Endothelial cell of umbilical vein (primary cell): ENCODE measurements around the gene FBXL17. TPM values are rescaled to one million over a fixed set of nuclear protein-coding genes. Genes with fewer than 3 reads are reported as not detected.

Experiments used
- BruUV-seq: library from RNA; stranded (reverse); fragments of 400-500 nt; replicated peaks from 2 replicates; lab custom pipeline; 2021; lab: Mats Ljungman, UMichigan
- CTCF ChIA-PET: fragments of 300-600, 350-600 bp; sonication (Branson Sonifier 250); formaldehyde crosslinking; loops from one replicate; lab custom pipeline; 2021; ENCODE audit warnings: antibody characterized with exemption, inconsistent platforms; lab: Charles Lee
- POLR2A ChIA-PET: fragments of 300-600, 350-600 bp; sonication (Branson Sonifier 250); formaldehyde crosslinking; loops from one replicate; lab custom pipeline; 2021; ENCODE audit warnings: antibody characterized with exemption, inconsistent platforms; lab: Charles Lee
- DNase-seq: peaks from one replicate; pipeline ENCODE4 v3.0.0-alpha.2; 2011; ENCODE audit warnings: low read depth, low spot score
- FAIRE-seq: peaks from 2 replicates; lab custom pipeline; 2011; peaks lifted over from hg19 to GRCh38; lab: Jason Lieb, UNC
- H2AFZ ChIP-seq: 2 replicates; pipeline ENCODE4 v1.6.0; 2012; ENCODE audit warnings: low read depth, low read length, control low read depth, inconsistent platforms
- H3K27ac ChIP-seq: 2 replicates; pipeline ENCODE4 v1.5.1; 2011; ENCODE audit warnings: low read depth, mild to moderate bottlenecking, control low read depth, low read length, moderate library complexity; ENCODE audit not compliant: insufficient read depth
- H3K27me3 ChIP-seq, 2 experiments: 2 replicates each; pipeline versions ENCODE4 v1.6.0 to v1.6.1; 2011; ENCODE audit warnings: low read length in 2 of 2, mixed read lengths in 1 of 2; ENCODE audit not compliant: control insufficient read depth in 2 of 2, insufficient read depth in 2 of 2
- H3K36me3 ChIP-seq, 2 experiments: 2 replicates in 1 of 2; 3 replicates in 1 of 2; pipeline ENCODE4 v1.5.1; 2011; ENCODE audit warnings: low read length in 2 of 2, mild to moderate bottlenecking in 1 of 2, moderate library complexity in 1 of 2; ENCODE audit not compliant: control insufficient read depth in 2 of 2, insufficient read depth in 2 of 2; ENCODE audit errors: extremely low read depth in 1 of 2
- H3K4me1 ChIP-seq: 3 replicates; pipeline ENCODE4 v1.5.1; 2011; ENCODE audit warnings: mild to moderate bottlenecking, low read length; ENCODE audit not compliant: control insufficient read depth, insufficient read depth; ENCODE audit errors: extremely low read depth
- H3K4me2 ChIP-seq: 2 replicates; pipeline ENCODE4 v1.6.1; 2011; ENCODE audit warnings: low read length, control low read depth, mixed read lengths; ENCODE audit not compliant: insufficient read depth
- H3K4me3 ChIP-seq, 3 experiments: fragments of 200-600 bp in 1 of 3; sonication (generic), shearing (Covaris generic) in 1 of 3; replicated peaks in 1 of 3; 2 replicates each; pipeline ENCODE4 v1.5.1; 2011 to 2016; ENCODE audit warnings: control low read depth in 3 of 3, low read length in 3 of 3, mild to moderate bottlenecking in 2 of 3, inconsistent platforms in 1 of 3, low read depth in 1 of 3, moderate library complexity in 1 of 3; ENCODE audit not compliant: insufficient read depth in 1 of 3
- H3K79me2 ChIP-seq: 2 replicates; pipeline ENCODE4 v1.6.0; 2012; ENCODE audit warnings: low read length, inconsistent platforms; ENCODE audit not compliant: control insufficient read depth, insufficient read depth
- H3K9ac ChIP-seq: replicated peaks from 2 replicates; pipeline ENCODE3; 2011; ENCODE audit warnings: low read length, control low read depth; ENCODE audit not compliant: insufficient read depth; ENCODE audit errors: extremely low read depth
- H3K9me1 ChIP-seq: replicated peaks from 3 replicates; pipeline ENCODE4 v1.6.0; 2011; ENCODE audit warnings: mild to moderate bottlenecking, low read length; ENCODE audit not compliant: control insufficient read depth, insufficient read depth; ENCODE audit errors: extremely low read depth
- H3K9me3 ChIP-seq: replicated peaks from 2 replicates; pipeline ENCODE4 v1.5.1; 2012; ENCODE audit warnings: low read length, inconsistent platforms; ENCODE audit not compliant: control insufficient read depth, insufficient read depth
- H4K20me1 ChIP-seq: replicated peaks from 2 replicates; pipeline ENCODE3; 2011; ENCODE audit warnings: mild to moderate bottlenecking, low read length; ENCODE audit not compliant: control insufficient read depth, insufficient read depth; ENCODE audit errors: extremely low read depth
- EZH2 ChIP-seq: IDR thresholded peaks from 2 replicates; pipeline ENCODE4 v1.6.1; 2012; ENCODE audit warnings: borderline replicate concordance, low read depth, mild to moderate bottlenecking, moderate library complexity, low read length, inconsistent platforms; ENCODE audit not compliant: severe bottlenecking
- GATA2 ChIP-seq: IDR thresholded peaks from 2 replicates; pipeline ENCODE4 v1.7.0; 2011; ENCODE audit warnings: low read depth, mild to moderate bottlenecking, moderate library complexity, mixed read lengths, low read length; ENCODE audit not compliant: insufficient read length, insufficient read depth
- JUN ChIP-seq: IDR thresholded peaks from 2 replicates; pipeline ENCODE4 v1.6.1; 2011; ENCODE audit warnings: borderline replicate concordance, low read depth; ENCODE audit not compliant: insufficient read length, insufficient read depth
- MYC ChIP-seq: IDR thresholded peaks from one replicate; pipeline ENCODE4 v1.6.1; 2011; ENCODE audit warnings: mild to moderate bottlenecking, low read depth, low read length
- POLR2A ChIP-seq: IDR thresholded peaks from 2 replicates; pipeline ENCODE4 v1.6.1; 2012; ENCODE audit warnings: low read depth, mild to moderate bottlenecking, control low read depth, low read length
- POLR2AphosphoS5 ChIP-seq: IDR thresholded peaks from 2 replicates; pipeline ENCODE4 v1.6.1; 2012; ENCODE audit warnings: low read depth, mild to moderate bottlenecking, control low read depth, low read length, moderate library complexity; ENCODE audit not compliant: insufficient read depth
- dilution Hi-C: fragments of 300-500 bp; cut with MboI; formaldehyde crosslinking; loops from one replicate; pipeline ENCODE4 v1.15.0; 2019; ENCODE audit warnings: low sequenced_read_pairs; ENCODE audit not compliant: extremely low pct_ligation_motif_present
- intact Hi-C: fragments of 100-400 bp; cut with micrococcal nuclease; formaldehyde crosslinking; loops from one replicate; pipeline ENCODE4 v1.10.0; 2022
- polyA plus RNA-seq, 4 experiments: library from polyadenylated mRNA; depleted of rRNA in 3 of 4; stranded (reverse) in 3 of 4; unstranded in 1 of 4; fragments of >200 nt; gene quantifications; 2 replicates each; pipeline versions ENCODE4 v1.2.1 to v1.2.3, GENCODE V29; 2011 to 2012; ENCODE audit warnings: missing spikeins in 1 of 4
- total RNA-seq: library from RNA; stranded (reverse); gene quantifications from 2 replicates; pipeline ENCODE4 v1.2.3, GENCODE V29; 2021
- TF ChIP-seq, protein P1 (sequence below): IDR thresholded peaks from 2 replicates; pipeline ENCODE4 v1.6.1; 2011; ENCODE audit not compliant: insufficient read depth, insufficient read length
- TF ChIP-seq, protein P2 (sequence below), 2 donors: IDR thresholded peaks; 1 replicate in 1 of 2; 2 replicates in 1 of 2; pipeline ENCODE4 v1.5.1; 2011; ENCODE audit warnings: low read length in 2 of 2, mild to moderate bottlenecking in 2 of 2, moderate library complexity in 2 of 2, control low read depth in 1 of 2, inconsistent platforms in 1 of 2, low read depth in 1 of 2; ENCODE audit not compliant: insufficient read depth in 1 of 2; ENCODE audit errors: extremely low read depth in 1 of 2

The FBXL17 gene
- total and polyA plus RNA-seq, 2 donors (not counting 3 experiments of a cell fraction or from before 2014, with no cell fraction given) = 2.7 to 8.8 TPM

DNA sequence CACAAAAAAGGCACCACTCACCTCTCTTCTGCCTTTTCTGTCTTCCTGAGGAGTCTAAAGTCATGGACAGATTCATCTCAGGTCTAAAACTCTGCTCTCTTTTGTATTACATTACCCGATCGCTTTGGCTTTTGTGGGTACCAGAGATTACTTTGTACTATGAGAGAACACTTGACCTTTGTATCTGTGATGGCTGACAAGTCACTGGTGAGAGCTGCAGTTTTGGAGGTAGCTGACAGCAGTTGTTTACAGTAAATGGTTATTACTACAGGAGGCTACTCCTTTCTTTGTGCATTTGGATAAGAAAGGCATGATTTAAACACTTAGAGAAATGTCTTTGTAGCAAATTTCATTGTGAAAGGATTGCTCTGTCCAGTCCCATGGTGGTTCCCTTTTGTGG is 307.3 kb downstream of the FBXL17 start:
- H3K27ac ChIP-seq = no peak overlapping the region
- dilution Hi-C loops (no loop called here), intact Hi-C loops (no loop called here)
- no peaks in the 10 kb centered on the region for H3K27me3 ChIP-seq
- no peak for DNase-seq
- no peaks in the 10 kb centered on the region for H3K9me3 ChIP-seq
- ChIA-PET CTCF (interaction anchor here (1.9 kb wide), 1 partner anchor 22 kb away, joined by 5 read pairs; no protein-coding TSS in a partner anchor), POLR2A (no interaction called here)
- H4K20me1 ChIP-seq = no peaks in the 10 kb centered on the region
- no peak for FAIRE-seq
- no peak overlapping the region for H3K9ac ChIP-seq
- H3K36me3 ChIP-seq = no peaks in the 10 kb centered on the region
- BruUV-seq = no TSS peak
- TF ChIP-seq POLR2A (no peak), EZH2 (no peak), GATA2 (no peak), MYC (no peak), JUN (no peak)
- TF ChIP-seq, protein P1, sequence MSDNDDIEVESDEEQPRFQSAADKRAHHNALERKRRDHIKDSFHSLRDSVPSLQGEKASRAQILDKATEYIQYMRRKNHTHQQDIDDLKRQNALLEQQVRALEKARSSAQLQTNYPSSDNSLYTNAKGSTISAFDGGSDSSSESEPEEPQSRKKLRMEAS = no peak
- H3K4me2 ChIP-seq = no peak overlapping the region
- H3K79me2 ChIP-seq = no peaks in the 10 kb centered on the region
- no peak overlapping the region for H2AFZ ChIP-seq
- H3K9me1 ChIP-seq = no peaks in the 10 kb centered on the region
- H3K4me3 ChIP-seq = no peak overlapping the region
- no peaks in the 10 kb centered on the region for H3K4me1 ChIP-seq

DNA sequence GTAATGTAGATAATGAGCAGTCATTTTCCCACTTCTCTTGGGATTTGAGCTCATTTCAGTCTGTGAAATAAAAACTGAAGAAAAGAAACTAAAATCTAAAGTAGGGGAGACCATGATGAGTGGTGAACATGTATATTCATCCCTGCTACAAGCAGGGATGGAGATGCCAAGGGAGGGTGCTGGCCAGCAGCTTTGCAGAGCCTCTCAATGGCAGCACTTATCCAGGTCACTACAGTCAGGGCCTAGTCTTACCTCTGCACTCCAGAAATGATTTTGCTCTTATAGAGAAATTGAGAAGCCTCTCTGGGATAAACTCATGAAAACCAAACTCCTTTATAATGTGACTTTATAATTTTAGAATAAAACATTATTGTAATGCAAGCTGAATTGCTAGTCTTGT is 317.6 kb downstream of the FBXL17 start:
- CTCF ChIA-PET = interaction anchor here (0.9 to 1.2 kb wide), 2 partner anchors 11 to 20 kb away, joined by 3 read pairs; no protein-coding TSS in a partner anchor
- H2AFZ ChIP-seq = no peak overlapping the region
- no peak for DNase-seq
- TF ChIP-seq POLR2AphosphoS5 (no peak), EZH2 (no peak)
- TF ChIP-seq, protein P1 = no peak
- TF ChIP-seq, protein P2, sequence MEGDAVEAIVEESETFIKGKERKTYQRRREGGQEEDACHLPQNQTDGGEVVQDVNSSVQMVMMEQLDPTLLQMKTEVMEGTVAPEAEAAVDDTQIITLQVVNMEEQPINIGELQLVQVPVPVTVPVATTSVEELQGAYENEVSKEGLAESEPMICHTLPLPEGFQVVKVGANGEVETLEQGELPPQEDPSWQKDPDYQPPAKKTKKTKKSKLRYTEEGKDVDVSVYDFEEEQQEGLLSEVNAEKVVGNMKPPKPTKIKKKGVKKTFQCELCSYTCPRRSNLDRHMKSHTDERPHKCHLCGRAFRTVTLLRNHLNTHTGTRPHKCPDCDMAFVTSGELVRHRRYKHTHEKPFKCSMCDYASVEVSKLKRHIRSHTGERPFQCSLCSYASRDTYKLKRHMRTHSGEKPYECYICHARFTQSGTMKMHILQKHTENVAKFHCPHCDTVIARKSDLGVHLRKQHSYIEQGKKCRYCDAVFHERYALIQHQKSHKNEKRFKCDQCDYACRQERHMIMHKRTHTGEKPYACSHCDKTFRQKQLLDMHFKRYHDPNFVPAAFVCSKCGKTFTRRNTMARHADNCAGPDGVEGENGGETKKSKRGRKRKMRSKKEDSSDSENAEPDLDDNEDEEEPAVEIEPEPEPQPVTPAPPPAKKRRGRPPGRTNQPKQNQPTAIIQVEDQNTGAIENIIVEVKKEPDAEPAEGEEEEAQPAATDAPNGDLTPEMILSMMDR (IDR thresholded peaks at IDR 0.05; ENCODE audit: extremely low read depth in 1 of 2, insufficient read depth in 1 of 2, low read depth in 1 of 2, low read length in 2 of 2) = no peak
- no peak for FAIRE-seq
- no peaks in the 10 kb centered on the region for H4K20me1 ChIP-seq
- H3K36me3 ChIP-seq = no peaks in the 10 kb centered on the region
- H3K4me1 ChIP-seq = no peaks in the 10 kb centered on the region
- no peak overlapping the region for H3K4me2 ChIP-seq
- no TSS peak for BruUV-seq
- H3K9ac ChIP-seq = no peak overlapping the region
- no peaks in the 10 kb centered on the region for H3K79me2 ChIP-seq
- intact Hi-C loops (no loop called here), dilution Hi-C loops (no loop called here)
- no peak overlapping the region for H3K27ac ChIP-seq
- H3K4me3 ChIP-seq = no peak overlapping the region
- no peaks in the 10 kb centered on the region for H3K27me3 ChIP-seq
- H3K9me3 ChIP-seq = no peaks in the 10 kb centered on the region
- H3K9me1 ChIP-seq = no peaks in the 10 kb centered on the region
- POLR2A ChIA-PET = no interaction called here
